ENCODE measurements around the gene CACNA1B.

DNA sequence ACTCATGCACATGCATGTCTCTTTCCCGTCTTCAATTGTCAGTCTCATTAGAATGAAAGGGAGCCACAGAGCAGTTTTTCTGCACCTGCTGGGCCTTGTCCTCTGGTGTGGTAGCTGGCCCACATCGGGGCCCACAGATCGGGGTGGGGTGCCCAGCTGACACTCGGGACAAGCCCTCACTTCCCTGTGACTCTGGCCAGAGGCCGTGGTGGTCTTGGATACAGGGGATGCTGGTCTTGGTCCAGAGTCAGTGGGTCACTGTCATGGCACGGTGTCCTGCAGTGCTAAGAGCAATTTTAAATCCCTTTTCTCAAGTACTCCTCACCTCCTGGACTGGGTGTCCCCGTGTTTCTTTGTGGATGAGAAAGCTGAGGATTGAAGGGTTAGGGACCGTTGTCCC, 193.2 kb downstream of the CACNA1B start:
- TF ChIP-seq CHD2 (IDR thresholded peaks at IDR 0.05; ENCODE audit: low read length, partially characterized antibody) = no peak
- TF ChIP-seq, protein P1, sequence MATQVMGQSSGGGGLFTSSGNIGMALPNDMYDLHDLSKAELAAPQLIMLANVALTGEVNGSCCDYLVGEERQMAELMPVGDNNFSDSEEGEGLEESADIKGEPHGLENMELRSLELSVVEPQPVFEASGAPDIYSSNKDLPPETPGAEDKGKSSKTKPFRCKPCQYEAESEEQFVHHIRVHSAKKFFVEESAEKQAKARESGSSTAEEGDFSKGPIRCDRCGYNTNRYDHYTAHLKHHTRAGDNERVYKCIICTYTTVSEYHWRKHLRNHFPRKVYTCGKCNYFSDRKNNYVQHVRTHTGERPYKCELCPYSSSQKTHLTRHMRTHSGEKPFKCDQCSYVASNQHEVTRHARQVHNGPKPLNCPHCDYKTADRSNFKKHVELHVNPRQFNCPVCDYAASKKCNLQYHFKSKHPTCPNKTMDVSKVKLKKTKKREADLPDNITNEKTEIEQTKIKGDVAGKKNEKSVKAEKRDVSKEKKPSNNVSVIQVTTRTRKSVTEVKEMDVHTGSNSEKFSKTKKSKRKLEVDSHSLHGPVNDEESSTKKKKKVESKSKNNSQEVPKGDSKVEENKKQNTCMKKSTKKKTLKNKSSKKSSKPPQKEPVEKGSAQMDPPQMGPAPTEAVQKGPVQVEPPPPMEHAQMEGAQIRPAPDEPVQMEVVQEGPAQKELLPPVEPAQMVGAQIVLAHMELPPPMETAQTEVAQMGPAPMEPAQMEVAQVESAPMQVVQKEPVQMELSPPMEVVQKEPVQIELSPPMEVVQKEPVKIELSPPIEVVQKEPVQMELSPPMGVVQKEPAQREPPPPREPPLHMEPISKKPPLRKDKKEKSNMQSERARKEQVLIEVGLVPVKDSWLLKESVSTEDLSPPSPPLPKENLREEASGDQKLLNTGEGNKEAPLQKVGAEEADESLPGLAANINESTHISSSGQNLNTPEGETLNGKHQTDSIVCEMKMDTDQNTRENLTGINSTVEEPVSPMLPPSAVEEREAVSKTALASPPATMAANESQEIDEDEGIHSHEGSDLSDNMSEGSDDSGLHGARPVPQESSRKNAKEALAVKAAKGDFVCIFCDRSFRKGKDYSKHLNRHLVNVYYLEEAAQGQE (IDR thresholded peaks at IDR 0.05) = no peak
- TF ChIP-seq POLR2A (IDR thresholded peaks at IDR 0.05; ENCODE audit: low read length) = no peak
- no peak for TF ChIP-seq HOXA7 (CRISPR knock-in tag; IDR thresholded peaks at IDR 0.05)
- TF ChIP-seq SREBF2 (IDR thresholded peaks at IDR 0.05) = no peak
- TF ChIP-seq, protein P2, sequence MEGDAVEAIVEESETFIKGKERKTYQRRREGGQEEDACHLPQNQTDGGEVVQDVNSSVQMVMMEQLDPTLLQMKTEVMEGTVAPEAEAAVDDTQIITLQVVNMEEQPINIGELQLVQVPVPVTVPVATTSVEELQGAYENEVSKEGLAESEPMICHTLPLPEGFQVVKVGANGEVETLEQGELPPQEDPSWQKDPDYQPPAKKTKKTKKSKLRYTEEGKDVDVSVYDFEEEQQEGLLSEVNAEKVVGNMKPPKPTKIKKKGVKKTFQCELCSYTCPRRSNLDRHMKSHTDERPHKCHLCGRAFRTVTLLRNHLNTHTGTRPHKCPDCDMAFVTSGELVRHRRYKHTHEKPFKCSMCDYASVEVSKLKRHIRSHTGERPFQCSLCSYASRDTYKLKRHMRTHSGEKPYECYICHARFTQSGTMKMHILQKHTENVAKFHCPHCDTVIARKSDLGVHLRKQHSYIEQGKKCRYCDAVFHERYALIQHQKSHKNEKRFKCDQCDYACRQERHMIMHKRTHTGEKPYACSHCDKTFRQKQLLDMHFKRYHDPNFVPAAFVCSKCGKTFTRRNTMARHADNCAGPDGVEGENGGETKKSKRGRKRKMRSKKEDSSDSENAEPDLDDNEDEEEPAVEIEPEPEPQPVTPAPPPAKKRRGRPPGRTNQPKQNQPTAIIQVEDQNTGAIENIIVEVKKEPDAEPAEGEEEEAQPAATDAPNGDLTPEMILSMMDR (IDR thresholded peaks at IDR 0.05) = no peak
